GM10266 (cell line): Measurements from ENCODE around the gene TMEM272.

ENCODE experiments used
- DNase-seq: peaks from one replicate; pipeline ENCODE4 v3.0.0; 2012; ENCODE audit errors: extremely low spot score
- CTCF ChIP-seq: IDR thresholded peaks from 2 replicates; pipeline ENCODE4 v1.5.1; 2012; ENCODE audit warnings: mild to moderate bottlenecking, low read depth; ENCODE audit not compliant: control insufficient read depth, insufficient read depth; ENCODE audit errors: missing control alignments

The TMEM272 gene

GRCh38 chr13:51785712-51786424 is 59.1 kb downstream of the TMEM272 start:
- no peak for TF ChIP-seq CTCF
- no peak for DNase-seq

- TF ChIP-seq CTCF: no peak
- no peak for DNase-seq
Observed at GRCh38 chr13:51784097-51784496, 60.9 kb downstream of the TMEM272 start.

- DNase-seq: no peak
- no peak for TF ChIP-seq CTCF
Observed at GRCh38 chr13:51783428-51784094, 61.4 kb downstream of the TMEM272 start.

- TF ChIP-seq CTCF: no peak
- no peak for DNase-seq
Observed at GRCh38 chr13:51782026-51782710, 62.8 kb downstream of the TMEM272 start.

- DNase-seq: peak; percentile 39
- TF ChIP-seq CTCF: peak; percentile 41
Observed at GRCh38 chr13:51781246-51782022, 63.5 kb downstream of the TMEM272 start.

GRCh38 chr13:51780099-51780498 is 64.9 kb downstream of the TMEM272 start:
- TF ChIP-seq CTCF: no peak

More at GRCh38 chr13:51780099-51780498, 64.9 kb downstream of the TMEM272 start:
- DNase-seq: no peak
